NCI-H2171 treated with DMSO at 0.1 percent for 48 hours (cell line): ENCODE measurements around the gene SATB1.

ENCODE experiments used
- DNase-seq: peaks from one replicate; lab custom pipeline; 2025; lab: John Stamatoyannopoulos, UW

Gene SATB1

GRCh38 chr3:18351823-18352744, 73.1 kb downstream of the SATB1 start:
- no peak for DNase-seq

DNA sequence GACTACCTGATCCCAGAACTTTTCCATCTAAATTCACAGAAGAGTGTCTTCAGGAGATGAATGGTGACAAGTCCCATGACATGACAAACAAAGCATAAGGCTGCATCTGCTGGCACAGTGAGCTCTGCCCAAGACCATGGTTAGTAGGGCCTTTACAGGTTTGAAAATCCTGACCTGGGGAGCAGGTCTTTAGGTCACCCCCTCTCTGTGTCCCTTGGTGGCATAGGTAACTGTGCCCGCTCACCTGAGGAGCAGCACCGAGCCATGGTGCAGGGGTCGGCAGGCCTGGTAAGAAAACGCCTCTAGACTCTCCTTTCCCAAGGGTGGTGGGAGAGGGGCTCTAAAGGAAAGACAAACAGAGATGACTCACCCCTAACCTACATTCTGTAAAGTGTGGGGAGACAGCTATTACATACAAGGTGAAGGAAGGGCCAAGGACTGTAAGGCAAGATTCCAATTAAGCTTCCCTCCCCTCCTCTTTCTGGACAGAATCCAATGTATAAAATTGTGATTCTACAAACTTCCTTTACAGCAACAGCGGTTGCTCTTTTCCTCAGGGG, 74.0 kb downstream of the SATB1 start:
- DNase-seq, result no peak

- DNase-seq, result no peak
Observed at GRCh38 chr3:18349197-18349798, 75.8 kb downstream of the SATB1 start.

- DNase-seq, result no peak
Observed at GRCh38 chr3:18346097-18346496, 79.0 kb downstream of the SATB1 start.

DNA sequence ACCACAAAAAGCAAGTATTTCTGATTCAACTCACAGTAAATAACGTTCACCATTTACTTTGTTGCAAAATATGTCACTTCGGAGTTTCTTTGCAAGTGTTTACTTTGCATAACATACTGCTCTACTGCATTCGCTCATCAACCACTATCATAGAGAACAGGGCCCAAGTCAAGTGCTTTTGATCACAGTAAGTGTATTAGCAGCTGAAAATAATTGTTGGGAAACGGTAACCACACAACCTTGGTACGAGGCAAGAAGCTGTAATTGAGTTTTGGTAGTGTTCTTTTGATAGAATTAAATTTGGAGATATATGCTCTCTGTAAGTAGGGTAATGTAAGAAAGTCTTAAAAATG, 80.1 kb downstream of the SATB1 start:
- DNase-seq, result no peak

DNA sequence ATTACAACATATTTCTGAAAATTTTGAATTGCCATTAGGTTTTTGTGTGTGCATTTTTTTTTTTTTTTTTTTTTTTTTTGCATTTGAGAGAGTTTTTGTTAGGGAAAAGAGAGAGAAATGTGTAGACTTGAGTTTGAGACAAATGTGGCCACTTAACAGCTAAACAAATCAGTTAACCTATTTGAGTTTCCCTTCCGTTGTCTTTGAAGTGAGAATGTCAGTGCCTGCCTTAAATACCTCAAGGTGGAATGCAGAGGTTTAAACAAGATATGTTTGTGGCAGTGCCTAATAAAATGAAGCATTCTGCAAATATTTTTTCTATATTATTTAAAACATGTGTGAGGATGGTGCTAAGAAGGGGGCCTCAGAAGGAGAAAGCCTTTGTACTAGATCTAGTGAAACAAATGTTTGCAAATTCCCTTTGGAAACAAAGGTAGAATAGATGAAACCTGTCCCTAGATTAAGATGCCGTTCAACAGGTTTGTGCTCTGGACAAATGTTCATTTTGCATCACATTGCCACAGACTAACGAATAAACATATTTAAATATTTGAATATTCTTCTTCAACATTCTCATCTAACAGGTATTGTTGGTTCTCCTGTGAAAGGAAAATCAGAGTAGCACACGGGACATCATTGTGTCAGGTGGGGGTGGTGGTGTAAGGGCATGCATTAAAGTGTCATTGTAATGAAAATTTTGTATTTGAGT, 80.7 kb downstream of the SATB1 start:
- no peak for DNase-seq

- DNase-seq, result no peak
Observed at GRCh38 chr3:18343809-18344208, 81.3 kb downstream of the SATB1 start.

DNA sequence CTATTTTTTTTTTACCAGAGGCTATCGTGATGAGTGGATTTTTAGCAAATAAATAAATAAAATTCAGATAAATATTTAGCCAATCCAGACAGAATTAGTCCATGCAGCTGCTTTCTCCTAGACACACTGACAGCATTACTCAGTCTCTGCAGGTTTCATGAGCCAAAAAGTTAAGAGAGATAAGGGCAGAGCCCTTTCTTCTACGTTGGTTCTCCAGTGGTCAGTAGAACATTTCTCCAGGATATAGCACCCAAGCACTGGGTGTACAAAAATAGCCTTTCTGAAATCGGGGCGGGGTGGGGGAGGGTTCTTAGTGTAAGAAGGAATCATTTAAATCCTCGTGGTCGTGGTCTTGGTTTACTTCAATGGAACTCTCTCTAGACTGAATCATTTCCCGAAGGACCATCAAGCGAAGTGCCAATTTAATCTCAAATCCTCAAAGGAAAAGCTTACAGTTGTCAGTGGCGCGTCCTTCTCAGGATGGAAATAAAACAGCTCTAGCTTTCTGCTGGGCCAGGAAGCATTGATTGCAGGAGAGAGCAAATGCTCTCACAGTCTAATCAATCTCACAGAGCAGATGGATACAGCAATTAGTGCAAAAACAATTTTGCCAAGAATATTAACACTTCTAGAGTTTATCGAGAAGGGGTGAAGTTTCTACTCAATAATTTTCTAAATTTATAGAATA, 86.2 kb downstream of the SATB1 start:
- DNase-seq, result no peak

GRCh38 chr3:18337231-18337630, 87.9 kb downstream of the SATB1 start:
- no peak for DNase-seq

GRCh38 chr3:18334837-18335601, 90.1 kb downstream of the SATB1 start:
- DNase-seq, result no peak

- DNase-seq, result peak; percentile 9
Observed at GRCh38 chr3:18330772-18331441, 94.2 kb downstream of the SATB1 start.

- no peak for DNase-seq
Observed at GRCh38 chr3:18308096-18308650, 117.0 kb downstream of the SATB1 start.

DNA sequence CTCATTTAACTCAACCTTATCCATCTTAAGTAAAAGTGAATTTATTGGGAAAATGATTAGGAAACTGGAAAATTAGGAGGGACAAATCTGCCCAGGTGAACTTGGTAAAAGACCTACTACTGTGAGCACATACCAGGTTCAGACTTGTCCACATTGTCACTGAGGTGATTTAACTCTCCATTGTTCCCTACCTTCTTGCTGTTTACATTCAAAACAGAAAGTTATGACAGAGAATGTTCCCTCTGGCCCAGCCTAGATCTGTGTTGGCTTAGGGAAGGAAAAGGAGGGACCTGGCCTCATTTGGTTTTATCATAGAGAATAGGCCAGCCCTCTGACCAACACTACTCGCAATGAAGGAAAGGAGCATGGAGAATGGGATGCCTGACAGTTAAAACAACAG, 117.6 kb downstream of the SATB1 start:
- no peak for DNase-seq

DNA sequence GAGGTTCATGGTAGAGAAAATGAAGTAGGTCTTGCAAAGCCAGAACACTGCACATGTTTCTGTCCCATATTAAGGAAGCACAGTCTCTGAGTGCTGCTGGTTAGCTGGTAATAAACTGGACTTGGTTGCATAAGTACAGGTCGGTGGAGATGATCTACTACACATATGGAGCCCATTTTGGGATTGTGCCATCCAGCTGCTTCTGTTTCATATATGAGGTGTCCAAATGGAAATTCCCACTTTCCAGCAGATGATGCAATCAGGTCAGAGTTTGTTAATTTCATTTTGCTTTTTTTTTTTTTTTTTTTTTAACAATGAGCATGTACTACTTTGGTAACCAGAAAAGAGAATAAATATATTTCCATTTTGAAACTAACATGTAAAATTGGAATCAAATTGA, 122.6 kb downstream of the SATB1 start:
- DNase-seq, result peak; percentile 14

GRCh38 chr3:18301781-18302180, 123.4 kb downstream of the SATB1 start:
- DNase-seq, result no peak

GRCh38 chr3:18300916-18301315, 124.2 kb downstream of the SATB1 start:
- DNase-seq, result no peak

DNA sequence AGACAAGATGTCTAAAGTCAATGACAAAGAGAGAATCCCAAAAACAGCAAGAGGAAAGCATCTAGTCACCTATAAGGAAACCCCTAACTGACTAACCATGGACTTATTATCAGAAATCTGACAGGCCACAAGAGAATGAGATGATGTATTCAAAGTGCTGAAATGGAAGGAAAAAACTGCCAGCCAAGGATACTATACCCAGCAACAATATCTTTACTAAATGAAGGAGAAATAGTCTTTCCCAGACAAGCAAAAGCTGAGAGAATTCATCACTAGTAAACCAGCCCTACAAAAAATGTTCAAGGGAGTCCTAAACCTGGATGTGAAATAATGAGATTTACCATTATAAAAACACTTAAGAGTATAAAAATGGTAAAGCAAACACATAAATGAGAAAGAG, 128.0 kb downstream of the SATB1 start:
- no peak for DNase-seq
